Midbrain (tissue), 1 donor: ENCODE data around the gene CENPA.
"Not testable (repeated sequence)": the region's sequence is repeated elsewhere in the genome, so short reads cannot be mapped to it uniquely, and the experiment has no call there.

ENCODE experiments used
- DNase-seq: peaks from one replicate; lab custom pipeline; 2025; lab: John Stamatoyannopoulos, UW

CENPA gene

DNA sequence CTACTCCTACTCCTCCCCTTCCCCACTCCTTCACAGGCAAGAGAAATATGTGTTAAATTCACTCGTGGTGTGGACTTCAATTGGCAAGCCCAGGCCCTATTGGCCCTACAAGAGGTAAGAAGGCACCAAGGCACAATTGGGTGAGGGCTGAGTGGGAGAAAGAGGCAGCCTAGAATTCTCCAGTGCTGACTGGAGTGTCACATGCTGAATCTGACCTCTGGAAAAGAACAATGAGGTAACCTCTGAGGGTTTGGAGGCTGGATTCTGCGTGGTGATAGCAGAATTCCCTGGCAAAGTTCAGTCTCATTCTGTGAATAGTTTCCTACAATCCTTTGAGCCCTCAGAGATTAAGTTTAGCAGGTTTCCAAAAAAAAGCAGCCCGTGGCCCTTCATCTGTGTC, 6.9 kb downstream of the CENPA start:
- DNase-seq = no peak

DNA sequence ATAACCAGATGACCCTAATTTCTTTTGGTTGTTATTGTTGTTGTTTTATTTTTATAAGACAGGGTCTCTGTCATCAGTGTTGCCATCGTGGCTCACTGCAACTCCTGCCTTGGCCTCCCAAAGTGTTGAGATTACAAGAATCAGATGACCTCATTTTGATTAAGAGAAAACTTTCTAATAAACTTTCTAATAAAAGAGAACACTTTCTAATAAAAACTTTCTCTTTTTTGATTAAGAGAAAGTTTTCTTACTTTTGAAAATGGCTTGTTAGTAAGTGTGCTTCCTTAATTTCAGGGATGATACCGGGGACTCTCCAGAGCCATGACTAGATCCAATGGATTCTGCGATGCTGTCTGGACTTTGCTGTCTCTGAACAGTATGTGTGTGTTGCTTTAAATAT, 7.7 kb downstream of the CENPA start:
- no peak for DNase-seq

DNA sequence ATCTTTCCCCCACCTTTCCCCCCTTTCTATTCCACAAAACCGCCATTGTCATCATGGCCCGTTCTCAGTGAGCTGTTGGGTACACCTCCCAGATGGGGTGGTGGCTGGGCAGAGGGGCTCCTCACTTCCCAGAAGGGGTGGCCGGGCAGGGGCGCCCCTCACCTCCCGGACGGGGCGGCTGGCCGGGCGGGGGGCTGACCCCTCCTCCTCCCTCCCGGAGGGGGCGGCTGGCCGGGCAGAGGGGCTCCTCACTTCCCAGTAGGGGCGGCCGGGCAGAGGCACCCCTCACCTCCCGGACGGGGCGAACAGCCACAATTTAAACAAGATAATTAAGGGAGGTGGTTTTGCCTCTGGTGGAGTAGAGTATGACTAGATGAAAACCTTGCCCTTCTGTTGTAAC, 9.3 kb downstream of the CENPA start:
- DNase-seq = not testable (repeated sequence)

DNA sequence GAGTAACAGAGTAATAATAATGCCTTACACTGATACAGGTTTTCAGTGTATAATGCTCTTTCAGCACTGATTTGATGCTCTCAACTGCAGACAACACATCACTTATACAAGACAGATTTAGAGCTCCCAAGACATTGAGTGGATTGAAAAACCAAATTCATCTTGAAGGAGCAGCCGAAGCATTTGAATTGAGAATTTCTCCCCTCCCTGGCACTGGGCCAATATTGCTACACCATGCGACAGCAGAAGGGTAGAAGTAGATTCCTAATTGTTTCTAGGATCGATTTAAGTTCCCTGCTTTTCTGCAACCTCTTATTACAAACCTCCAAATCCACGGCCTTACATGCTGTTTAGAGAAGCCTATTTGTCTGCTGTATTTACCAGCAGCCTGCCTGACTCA, 15.5 kb downstream of the CENPA start:
- no peak for DNase-seq

DNA sequence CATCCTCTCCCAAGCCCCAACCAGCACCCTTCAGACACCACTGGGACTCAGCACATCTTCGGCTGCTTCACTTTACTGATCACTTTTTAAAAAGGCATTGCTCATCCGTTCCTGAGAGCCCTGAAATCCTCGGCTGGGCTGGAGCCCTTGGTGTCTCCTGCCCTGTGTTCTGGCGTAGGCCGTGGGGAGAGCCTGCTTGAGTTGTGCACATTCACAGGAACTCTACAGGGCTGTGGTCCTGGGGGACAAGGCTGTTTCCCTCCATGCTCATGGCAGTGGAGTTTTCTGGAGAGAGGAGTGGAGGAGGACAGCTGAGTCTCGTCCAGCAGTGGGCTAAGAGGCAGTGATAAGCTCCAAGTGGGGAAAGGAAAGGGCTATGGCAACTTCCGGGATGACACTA, 15.9 kb downstream of the CENPA start:
- no peak for DNase-seq

DNA sequence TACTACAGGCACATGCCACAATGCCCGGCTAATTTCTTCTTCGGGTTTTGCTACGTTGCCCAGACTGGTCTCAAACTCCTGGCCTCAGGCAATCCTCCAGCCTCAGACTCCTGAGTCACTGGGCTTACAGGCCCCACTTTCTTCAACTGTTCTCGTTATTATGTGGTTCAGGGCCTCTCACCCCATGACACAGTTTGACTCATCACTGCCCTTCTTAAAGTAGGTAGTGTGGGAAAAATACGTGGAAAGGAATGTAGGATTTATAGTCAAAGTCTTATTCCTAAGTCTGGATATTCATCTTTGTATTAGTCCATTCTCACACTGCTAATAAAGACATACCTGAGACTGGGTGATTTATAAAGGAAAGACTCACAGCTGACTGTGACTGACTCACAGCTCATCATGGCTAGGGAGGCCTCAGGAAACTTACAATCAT, 19.4 kb downstream of the CENPA start:
- no peak for DNase-seq

DNA sequence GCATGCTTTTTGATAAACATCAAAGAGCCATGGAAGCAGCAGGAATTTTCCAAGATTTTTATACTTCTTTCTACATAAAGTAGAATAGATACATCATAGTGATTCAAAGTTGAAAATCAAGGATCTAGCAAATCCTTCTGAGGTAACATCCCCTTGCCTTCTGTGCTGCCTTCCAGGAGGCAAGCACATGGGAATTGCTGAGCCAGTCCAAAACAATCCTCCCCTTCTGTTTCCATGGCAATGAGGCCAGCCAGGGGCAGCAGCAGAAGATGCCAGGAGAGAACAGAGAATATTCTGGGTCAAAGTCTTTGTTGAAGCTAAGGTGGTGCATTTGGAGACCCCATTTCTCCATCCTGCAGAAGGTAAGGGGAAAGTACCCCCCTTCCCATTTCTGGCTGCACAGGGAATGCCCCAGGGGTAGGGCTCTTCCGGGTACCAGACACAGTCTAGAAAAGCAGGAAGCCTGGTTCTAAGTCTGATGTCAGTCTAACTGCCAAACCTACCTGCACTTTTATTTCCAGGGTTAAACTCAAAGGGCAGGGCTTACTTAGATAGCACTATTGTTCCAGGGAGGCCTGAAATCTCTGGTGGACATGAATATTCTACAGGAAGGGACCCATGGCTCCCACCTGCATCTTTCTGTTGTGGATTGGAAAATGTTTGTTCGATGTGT, 22.1 kb downstream of the CENPA start:
- peak; percentile 17 for DNase-seq

DNA sequence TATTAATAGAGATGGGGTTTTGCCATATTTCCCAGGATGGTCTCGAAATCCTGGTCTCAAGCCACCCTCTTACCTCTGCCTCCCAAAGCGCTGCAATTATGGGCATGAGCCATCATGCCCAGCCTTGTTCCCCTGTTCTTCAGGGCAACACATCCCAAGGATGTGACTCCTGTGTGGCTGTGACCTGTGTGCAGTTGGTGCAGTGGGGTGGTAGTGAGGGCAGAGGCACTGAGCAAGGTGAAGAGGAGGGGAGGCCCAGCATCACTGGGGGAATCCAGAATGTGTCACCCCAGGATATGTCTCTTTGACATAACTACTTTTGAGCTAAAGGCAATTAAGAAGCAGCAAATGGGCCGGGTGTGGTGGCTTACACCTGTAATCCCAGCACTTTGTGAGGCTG, 23.4 kb downstream of the CENPA start:
- DNase-seq = no peak

DNA sequence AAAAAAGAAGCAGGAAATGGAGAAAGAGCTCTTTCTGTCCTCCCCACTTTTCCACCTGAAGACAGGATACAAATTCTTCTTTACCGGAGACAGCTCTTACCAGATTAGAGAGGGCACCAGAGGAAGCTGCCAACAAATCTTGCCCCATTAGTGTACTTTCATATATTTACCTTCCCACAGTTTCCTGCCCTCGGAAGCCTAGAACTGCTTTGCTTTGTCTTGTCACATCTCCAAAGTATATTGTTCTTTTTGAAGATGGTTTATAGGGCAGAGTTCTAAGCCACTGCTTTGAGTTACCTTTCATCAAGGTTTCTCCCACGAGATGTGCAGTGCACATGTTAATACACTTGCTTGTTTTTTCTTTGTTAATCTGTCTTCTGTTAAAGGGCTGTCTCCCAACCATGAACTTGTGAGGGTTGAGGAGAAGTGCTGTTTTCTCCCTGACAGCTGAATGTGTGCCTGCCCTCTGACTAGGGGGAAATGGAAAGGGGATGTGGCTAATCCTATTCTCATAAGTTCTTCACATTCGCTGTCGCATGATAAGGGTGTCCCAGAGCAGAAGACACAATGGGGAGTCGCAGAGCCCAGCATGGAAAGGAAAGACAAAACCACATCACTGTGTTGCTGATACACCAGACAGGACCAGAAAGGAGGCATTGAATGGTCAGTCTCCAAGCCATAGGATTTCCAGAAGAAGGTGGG, 24.2 kb downstream of the CENPA start:
- DNase-seq = peak; percentile 29

DNA sequence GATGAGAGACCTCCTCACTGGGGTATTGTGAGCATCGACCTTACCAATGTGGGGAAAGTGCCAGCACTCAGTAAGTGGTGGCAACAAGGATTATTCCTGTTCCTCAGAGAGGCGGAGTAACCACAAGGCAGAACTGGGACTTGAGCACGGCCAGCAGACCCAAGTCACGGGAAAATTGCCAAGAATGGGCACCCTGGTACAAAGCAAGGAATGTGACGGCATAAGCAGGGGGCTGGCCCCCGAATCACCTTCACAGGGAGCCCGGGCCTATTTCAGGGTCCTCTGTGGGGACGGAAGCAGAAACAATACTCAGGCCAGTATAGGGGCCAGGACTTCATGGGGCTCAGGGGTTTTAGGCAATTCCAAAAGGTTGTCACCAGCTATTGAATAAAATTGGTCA, 25.4 kb downstream of the CENPA start:
- DNase-seq = no peak

DNA sequence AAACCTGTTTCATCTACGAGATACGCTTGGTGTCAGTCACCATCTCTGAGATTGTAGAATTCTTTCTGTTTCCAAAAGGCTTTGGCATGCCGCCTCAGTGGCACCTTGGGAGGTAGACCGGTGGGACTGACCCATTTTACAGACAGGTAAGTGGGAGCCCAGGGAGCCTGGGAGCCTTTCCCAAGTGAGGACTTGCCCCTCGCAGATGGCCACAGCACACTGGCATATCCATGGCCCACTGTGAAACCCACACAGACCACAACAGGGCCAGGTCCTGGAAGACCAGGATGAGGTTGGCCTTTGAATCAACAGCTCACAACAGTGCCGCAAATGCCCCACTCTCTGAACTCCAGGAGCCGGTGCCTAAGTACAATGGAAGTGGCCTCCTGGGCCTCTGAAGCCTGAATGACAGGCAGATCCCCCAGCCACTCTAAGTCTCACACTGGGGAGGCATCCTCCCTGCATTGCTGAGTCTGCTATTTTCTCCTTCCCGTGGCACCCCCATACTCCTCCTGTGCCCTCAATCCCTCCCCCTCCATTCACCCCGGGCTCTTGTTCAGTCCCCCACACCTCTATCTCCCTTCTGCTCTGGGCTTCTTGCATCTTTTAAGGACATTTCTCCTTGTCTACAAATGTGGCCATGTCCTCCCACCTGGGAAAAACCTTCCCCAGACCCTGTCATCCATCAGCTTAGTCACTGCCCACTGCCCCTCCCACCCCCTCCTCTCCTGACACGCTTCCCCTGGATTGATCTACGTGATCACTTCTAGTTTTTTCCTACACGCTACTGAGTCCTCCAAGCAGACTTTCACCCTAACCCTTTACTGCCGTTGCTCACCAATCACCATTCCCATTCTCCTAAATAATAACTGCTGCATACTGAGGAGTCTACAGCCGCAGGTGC, 26.2 kb downstream of the CENPA start:
- no peak for DNase-seq

DNA sequence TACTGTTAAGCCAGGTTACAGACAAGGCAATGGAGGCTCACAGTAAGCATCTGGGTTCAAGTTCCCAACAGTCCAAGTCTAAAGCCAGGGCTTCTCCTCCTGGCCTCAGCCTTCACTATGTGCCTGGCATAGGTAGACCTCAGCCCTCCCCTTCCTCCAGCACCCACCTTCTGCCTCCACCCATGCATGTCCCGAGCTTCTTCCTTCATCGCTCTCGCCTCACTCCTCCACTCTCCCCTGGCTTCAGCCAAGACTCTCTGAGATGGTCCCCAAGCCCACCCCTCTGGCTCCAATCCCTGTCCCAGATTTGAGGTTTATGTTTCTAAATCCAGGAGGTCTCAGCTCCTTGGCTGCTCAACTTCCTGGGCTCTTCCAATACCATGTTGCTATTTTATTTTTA, 26.9 kb downstream of the CENPA start:
- no peak for DNase-seq

DNA sequence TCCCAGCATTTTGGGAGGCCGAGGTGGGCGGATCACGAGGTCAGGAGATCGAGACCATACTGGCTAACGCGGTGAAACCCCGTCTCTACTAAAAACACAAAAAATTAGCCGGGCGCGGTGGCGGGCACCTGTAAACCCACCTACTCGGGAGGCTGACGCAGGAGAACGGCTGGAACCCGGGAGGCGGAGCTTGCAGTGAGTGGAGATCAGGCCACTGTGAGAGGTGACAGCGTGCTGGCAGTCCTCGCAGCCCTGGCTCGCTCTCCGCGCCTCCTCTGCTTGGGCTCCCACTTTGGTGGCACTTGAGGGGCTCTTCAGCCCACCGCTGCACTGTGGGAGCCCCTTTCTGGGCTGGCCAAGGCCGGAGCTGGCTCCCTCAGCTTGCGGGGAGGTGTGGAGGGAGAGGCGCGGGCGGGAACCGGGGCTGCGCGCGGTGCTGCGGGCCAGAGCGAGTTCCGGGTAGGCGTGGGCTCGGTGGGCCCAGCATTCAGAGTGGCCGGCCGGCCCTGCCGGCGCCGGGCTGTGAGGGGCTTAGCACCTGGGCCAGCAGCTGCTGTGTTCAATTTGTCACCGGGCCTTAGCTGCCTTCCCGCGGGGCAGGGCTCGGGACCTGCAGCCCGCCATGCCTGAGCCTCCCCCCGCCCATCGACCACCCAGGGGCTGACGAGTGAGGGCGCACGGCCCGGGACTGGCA, 28.4 kb downstream of the CENPA start:
- DNase-seq = not testable (repeated sequence)

DNA sequence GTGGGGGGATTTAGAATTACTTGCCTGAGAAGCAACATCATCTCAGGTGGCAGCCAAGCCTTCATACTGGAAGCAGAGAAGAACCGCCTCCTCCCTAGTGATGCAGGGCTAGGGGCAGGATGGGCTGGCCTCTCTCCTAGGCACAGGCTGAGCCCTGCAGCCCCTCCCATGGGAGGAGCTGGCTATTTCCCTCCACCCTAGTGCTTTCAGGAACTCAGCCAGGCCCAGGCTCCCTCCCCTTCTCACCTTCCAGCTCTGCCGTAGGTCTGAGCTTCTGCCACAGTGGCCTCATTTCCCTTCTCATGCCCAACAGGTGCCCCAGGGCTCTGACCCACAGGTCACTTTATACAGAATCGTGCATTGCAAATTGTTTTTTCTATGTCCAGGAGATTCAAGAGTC, 31.0 kb downstream of the CENPA start:
- DNase-seq = no peak

DNA sequence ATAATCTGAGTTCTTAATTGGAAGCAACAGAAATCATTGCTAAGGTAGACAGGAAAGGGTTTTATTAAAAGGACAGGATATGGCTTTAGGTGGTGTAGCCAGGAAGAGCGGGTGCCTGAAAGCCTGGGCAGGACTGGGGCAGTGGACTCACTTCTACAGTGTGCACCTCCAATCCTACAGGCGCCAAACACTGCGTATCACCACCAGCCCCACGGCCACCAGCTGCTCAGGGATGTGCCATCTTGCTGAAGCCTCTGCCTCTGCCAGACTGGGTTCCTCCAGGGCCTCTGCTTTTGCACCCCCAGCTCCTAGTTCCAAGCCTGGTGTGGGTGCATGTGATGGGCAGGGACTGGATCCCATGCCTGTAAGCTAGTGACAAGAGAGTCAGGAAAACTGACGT, 32.4 kb downstream of the CENPA start:
- DNase-seq = no peak

DNA sequence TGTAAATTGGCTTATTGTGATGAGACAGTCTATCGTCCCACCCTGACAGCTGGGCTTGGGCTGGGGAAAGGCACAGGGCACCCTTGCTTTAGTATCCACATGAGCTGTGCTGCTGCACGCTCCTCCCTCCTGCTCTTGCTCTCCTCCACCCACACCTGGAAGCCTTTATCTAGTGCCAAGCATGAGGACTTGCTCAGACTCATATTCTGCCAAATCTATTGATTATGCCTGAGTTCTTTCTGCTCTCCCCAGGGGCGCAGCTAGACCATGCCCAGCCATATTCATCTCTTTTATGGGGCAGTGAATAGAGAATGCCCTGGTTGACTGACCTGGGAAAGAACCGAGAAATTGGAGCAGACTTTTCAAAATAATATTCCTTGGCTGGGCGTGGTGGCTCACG, 33.1 kb downstream of the CENPA start:
- no peak for DNase-seq

DNA sequence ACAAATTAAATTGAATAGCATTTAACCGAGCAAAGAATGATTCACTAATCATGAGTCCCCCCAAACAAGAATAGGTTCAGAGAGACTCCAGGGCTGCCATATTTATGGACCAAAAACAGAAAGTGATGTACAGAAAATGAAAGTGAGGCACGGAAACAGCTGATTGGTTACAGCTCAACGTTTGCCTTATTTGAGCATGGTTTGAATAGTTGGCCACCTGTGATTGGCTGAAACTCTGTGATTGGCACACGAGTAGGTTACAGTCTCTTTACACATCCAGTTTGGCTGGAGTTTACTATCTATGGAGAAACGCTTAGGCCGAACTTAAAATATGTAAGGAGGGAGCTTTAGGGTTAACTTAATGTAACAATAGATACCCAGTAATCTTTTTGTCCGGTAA, 35.1 kb downstream of the CENPA start:
- DNase-seq = no peak

DNA sequence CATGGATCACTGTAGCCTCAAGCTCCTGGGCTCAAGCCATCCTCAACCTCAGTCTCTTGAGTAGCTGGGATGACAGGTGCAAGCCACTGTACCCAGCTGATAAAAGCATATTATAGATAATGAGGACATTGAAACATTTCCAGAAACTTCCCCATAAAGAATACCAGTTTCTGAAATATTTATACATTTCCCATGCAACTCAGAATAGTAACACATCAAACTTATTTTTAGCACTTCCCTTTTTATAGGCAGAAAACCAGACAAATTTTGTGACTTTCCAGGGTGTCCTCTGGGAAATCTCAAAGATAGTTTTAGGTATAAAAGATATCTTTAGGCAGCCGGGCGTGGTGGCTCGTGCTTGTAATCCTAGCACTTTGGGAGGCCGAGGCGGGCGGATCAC, 37.0 kb downstream of the CENPA start:
- DNase-seq = no peak

DNA sequence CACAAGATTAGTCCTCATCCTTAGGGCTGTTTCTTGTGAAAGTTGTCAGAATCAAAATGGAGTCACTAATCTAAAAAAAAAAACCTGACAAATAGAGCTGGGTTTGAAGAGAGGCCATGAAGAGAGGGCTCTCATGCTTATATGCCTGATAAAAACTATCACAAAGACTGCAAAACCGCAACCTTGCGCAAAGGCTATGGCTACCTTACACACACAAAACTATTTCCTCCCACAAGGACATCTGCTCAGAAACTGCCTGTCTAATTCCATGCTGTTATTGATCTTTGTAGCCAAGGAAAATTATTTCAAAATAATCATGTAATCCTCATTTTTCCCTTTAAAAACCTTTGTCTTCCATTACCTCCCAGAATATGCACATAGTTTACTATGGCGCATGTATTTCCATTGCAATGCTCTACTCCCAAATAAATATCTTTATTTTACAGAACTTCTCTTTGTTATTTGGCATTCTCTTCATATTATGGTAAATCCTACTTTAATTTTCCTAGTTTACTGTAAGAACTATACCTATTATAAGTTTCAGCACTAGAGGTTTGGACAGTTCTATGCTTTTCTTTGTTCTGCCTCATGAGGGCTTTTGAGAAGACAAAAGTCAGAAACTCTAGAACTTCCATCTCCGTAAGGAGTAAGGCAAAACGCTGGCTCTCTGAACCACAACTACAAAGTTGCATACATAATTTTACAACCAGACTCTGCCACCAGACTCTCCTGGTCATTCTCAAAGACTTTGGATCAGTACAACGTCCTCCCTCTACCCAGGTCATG, 52.5 kb downstream of the CENPA start:
- no peak for DNase-seq

DNA sequence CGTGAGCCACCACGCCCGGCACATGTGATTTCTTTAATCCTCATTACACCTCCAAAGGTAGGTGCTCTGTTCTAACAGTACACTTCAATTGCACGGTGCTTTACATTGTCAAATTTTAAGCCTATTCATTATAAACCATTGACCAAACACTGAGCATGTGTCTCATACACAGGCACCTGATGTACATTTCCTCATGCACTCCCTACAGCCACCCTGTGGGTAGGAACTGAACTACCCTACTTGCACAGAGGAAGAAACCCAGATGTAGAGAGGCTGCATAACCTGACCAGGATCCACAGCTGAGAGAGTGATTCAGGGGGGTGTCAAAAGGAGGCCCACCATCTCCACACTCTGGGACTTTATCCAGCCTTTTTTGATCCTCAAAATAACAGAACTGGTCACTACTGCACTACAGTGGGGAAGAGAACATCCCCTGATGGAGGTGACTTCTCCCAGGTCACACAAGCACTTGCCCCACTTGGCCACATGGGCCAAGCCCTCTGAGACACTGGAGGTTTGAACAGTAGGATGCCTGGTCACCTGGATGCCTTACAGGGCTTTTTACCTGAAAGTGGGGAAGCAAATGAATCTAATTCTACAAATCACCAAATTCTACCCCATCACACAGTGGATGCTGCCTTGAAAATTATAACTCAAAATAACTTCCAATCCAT, 55.2 kb downstream of the CENPA start:
- DNase-seq = no peak

DNA sequence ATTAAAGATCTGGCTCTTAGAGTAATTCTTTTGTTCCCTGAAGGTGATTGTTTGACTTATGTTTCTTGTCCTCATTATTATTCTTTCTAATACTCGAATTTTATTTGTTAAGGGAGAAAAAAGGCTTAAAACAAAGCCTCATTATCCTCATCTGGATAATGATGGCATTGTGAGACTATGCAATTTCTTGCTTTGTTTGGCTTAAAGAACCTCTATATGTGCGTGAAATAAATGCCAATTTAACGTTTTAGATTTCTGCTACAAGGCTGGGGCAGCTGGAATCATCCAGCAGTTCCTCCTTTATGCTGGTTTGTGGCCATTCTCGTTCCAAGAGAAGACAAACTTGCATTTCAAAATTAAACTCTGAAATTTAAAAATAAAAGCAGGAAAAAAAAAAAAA, 57.2 kb downstream of the CENPA start:
- peak; percentile 38 for DNase-seq
